ENCODE results near the gene NBAS.

DNA sequence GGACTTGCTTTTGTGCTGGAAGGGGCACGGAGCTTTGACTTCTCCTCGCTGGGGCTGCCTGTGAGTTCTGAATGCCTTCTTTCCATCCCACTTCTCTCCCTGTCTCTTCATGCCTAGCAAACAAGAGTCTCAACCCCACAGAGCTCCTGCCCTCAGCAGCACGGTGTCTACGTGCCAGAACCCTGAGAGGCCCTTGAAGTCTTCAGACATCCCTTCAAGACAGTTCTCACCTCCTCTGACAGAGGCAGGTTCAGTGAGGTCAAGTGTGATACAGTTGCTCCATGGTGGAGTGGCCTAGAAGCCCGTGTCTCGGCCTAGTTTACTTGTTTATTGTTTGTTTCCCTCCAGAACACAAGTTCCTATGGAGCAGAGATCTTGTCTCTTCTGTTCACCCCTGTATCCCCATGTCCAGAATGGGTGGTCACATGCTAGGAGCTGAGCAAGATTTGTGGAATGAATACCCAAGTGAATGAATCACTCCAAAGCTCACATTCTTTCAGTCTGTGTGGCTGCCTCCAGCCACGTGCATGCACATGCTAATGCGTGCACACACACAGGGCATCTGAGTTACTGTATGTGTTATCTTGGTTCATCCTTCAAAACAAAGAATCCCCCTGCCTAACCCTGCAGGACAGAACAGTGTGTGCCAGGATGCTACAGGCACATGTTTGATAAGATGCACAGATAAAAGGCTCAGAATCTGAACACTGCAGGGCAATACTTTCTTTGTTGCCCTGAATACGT lies 391.6 kb downstream of the NBAS start:
- TF ChIP-seq EZH2 (IDR thresholded peaks at IDR 0.05) (no peak), POLR2AphosphoS5 (IDR thresholded peaks at IDR 0.05; ENCODE audit: borderline replicate concordance, low read depth, low read length) (no peak)

All from SK-N-MC (cell line).